Measurements from ENCODE around the gene MYH16. TPM values are rescaled to one million over a fixed set of nuclear protein-coding genes. Genes with fewer than 3 reads are reported as not detected.
"Not testable (repeated sequence)": the region's sequence is repeated elsewhere in the genome, so short reads cannot be mapped to it uniquely, and the experiment has no call there.

Gene MYH16
- total RNA-seq, 1 experiment from 2014 or later = 0.78 TPM

DNA sequence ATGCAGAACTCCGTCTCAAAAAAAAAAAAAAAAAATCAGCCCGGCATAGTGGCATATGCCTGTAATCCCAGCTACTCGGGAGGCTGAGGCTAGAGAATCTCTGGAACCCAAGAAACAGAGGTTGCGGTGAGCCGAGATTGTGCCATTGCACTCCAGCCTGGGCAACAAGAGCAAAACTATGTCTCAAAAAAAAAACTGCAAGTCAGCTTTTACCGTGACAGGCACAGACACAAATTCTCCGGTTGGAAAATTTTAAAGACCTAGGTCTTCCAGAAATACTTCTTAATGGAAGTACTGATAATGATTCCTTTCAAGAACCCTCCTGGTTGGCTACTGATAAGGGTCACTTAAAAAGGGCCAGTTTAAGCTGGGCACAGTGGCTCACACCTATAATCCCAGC, 82.5 kb downstream of the MYH16 start:
- DNase-seq (ENCODE audit: low spot score) = no peak

DNA sequence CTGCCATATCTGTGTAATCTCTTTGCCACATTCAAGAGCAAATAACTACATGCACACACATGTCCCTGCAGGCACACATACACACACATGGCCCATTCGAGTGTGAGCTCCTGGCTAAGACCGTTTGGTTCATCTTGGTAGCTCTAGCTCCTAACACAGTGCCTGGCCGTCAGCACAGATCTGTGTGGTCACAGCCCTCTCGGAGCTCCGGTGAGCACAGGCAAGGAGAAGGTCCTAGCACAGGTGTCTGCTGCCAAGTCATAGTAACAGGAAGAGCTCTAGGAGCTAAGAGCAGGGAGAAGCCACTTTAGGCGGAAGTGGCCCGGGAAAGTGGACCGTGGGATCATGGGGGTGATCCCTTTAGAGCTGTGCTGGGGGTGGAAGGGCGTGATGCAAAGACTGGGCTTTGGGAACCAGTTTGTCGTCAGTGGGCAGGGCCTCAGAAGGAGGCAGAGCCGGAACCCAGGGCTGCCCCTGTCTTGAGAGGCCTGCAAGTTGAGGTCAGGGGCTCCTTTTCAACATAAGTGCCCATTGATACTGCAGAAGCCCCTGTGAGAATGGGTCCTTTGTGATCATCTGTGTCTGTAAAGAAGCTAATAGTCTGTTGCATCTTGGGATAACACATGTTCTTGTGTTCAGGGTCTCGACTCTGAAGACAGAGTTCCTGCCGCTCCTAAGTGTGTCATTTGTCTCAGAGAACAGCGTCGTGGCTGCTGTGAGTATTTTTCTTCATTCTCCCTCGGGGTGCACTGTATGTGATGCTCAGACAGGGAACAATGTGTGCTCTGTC, 85.3 kb downstream of the MYH16 start:
- no peak for DNase-seq (ENCODE audit: low spot score)

DNA sequence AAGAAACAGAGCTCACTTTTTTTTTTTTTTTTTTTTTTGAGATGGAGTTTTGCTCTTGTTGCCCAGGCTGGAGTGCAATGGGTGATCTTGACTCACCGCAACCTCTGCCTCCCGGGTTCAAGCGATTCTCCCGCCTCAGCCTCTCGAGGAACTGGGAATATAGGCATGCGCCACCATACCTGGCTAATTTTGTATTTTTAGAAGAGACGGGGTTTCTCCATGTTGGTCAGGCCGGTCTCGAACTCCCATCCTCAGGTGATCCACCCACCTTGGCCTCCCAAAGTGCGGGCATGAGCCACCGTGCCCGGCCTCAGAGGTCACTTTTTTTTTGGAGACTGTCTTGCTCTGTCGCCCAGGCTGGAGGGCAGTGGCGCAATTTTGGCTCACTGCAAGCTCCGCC, 85.9 kb downstream of the MYH16 start:
- not testable (repeated sequence) for DNase-seq (ENCODE audit: low spot score)

DNA sequence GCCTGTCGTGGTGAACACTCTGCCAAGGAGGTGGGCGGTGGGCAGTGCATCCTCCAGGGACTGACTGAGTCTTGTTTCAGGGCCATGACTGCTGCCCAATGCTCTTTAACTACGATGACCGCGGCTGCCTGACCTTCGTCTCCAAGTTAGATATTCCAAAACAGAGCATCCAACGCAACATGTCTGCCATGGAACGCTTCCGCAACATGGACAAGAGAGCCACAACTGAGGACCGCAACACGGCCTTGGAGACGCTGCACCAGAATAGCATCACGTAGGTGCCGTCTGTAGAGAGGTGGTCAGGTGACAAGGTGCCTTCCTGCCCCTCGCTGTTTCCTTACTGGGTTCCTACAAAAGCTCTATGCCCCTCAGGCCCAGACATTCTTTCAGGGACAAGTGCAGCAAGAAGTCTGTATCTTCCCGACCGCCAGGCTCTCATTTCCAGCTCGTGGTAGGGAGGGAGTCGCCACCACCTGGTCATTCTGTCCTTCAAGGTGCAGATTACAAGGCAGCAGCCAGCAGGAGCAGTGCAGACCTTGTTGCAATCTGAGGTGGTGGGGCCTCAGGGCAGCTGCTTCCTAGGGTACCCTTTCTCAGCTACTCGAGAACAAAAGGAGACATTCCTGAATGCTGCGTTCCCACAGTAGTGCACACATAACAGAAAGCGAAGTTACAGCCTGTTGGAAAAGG, 87.0 kb downstream of the MYH16 start:
- no peak for DNase-seq (ENCODE audit: low spot score)

Other genes starting within 250 kb of the MYH16 start
- gene SMURF1, start 128.7 kb upstream of the MYH16 start, total RNA-seq (2014; rRNA removed; shearing (Covaris generic)) = 19.7 and 20.0 TPM in 2 replicates
- gene KPNA7, start 64.7 kb upstream of the MYH16 start, total RNA-seq (2014; rRNA removed; shearing (Covaris generic)) = not detected in 2 replicates
- 326 and 351 TPM in 2 replicates for gene ARPC1A, start 53.1 kb downstream of the MYH16 start, total RNA-seq (2014; rRNA removed; shearing (Covaris generic))
- gene ARPC1B, start 101.9 kb downstream of the MYH16 start, total RNA-seq (2014; rRNA removed; shearing (Covaris generic)) = 549 and 731 TPM in 2 replicates
- gene PDAP1, start 135.8 kb downstream of the MYH16 start, total RNA-seq (2014; rRNA removed; shearing (Covaris generic)) = 236 and 279 TPM in 2 replicates
- gene BUD31, start 136.1 kb downstream of the MYH16 start, total RNA-seq (2014; rRNA removed; shearing (Covaris generic)) = 180 and 228 TPM in 2 replicates
- 13.2 and 38.5 TPM in 2 replicates for gene PTCD1, start 166.0 kb downstream of the MYH16 start, total RNA-seq (2014; rRNA removed; shearing (Covaris generic))
- 32.0 and 39.0 TPM in 2 replicates for gene CPSF4, start 166.1 kb downstream of the MYH16 start, total RNA-seq (2014; rRNA removed; shearing (Covaris generic))
- 430 and 1,432 TPM in 2 replicates for gene ATP5MF, start 193.3 kb downstream of the MYH16 start, total RNA-seq (2014; rRNA removed; shearing (Covaris generic))
- 9.6 and 19.0 TPM in 2 replicates for gene ZNF789, start 200.1 kb downstream of the MYH16 start, total RNA-seq (2014; rRNA removed; shearing (Covaris generic))
- gene ZNF394, start 227.4 kb downstream of the MYH16 start, total RNA-seq (2014; rRNA removed; shearing (Covaris generic)) = 23.7 and 26.8 TPM in 2 replicates
- gene ZKSCAN5, start 231.8 kb downstream of the MYH16 start, total RNA-seq (2014; rRNA removed; shearing (Covaris generic)) = 16.2 and 17.9 TPM in 2 replicates